Osteoblast (primary cell): ENCODE measurements around the gene LINS1. TPM values are rescaled to one million over a fixed set of nuclear protein-coding genes. Genes with fewer than 3 reads are reported as not detected.

Source experiments
- DNase-seq: peaks from one replicate; pipeline ENCODE4 v3.0.0; 2011; ENCODE audit warnings: low spot score, mixed read lengths; ENCODE audit not compliant: insufficient read length; ENCODE audit errors: missing footprints
- H2AFZ ChIP-seq: 2 replicates; pipeline ENCODE4 v1.6.0; 2011; ENCODE audit warnings: mild to moderate bottlenecking, low read length
- H3K27ac ChIP-seq: 2 replicates; pipeline ENCODE4 v1.5.1; 2011; ENCODE audit warnings: mild to moderate bottlenecking, low read depth, low read length, moderate library complexity
- H3K27me3 ChIP-seq: 2 replicates; pipeline ENCODE4 v1.6.0; 2012; ENCODE audit warnings: mild to moderate bottlenecking, control low read depth, inconsistent platforms, low read length, moderate library complexity; ENCODE audit not compliant: insufficient read depth
- H3K36me3 ChIP-seq: 2 replicates; pipeline ENCODE4 v1.5.1; 2011; ENCODE audit warnings: mild to moderate bottlenecking, low read length, control low read depth, moderate library complexity; ENCODE audit not compliant: insufficient read depth
- H3K4me1 ChIP-seq: 2 replicates; pipeline ENCODE4 v1.5.1; 2011; ENCODE audit warnings: mild to moderate bottlenecking, low read length, control low read depth, moderate library complexity; ENCODE audit not compliant: insufficient read depth
- H3K4me2 ChIP-seq: 2 replicates; pipeline ENCODE4 v1.6.0; 2011; ENCODE audit warnings: mild to moderate bottlenecking, low read length; ENCODE audit not compliant: insufficient read depth
- H3K4me3 ChIP-seq: fragments of 200-600 bp; sonication (generic); 3 replicates; pipeline ENCODE4 v1.5.1; 2012; ENCODE audit warnings: mild to moderate bottlenecking, low read length, inconsistent platforms; ENCODE audit not compliant: insufficient read depth
- H3K79me2 ChIP-seq: 2 replicates; pipeline ENCODE4 v1.6.0; 2012; ENCODE audit warnings: mild to moderate bottlenecking, low read length, control low read depth, inconsistent platforms; ENCODE audit not compliant: insufficient read depth
- H3K9me3 ChIP-seq: 2 replicates; pipeline ENCODE4 v1.5.1; 2011; ENCODE audit warnings: low read depth, low read length, control low read depth
- H4K20me1 ChIP-seq: 2 replicates; pipeline ENCODE4 v1.6.0; 2012; ENCODE audit warnings: mild to moderate bottlenecking, low read length, control low read depth; ENCODE audit not compliant: insufficient read depth
- total RNA-seq: library from RNA; depleted of rRNA; stranded (reverse); fragments of >200 nt; gene quantifications from 2 replicates; pipeline ENCODE4 v1.2.3, GENCODE V29; 2012
- TF ChIP-seq, protein P1 (sequence below): IDR thresholded peaks from 2 replicates; pipeline ENCODE4 v1.5.1; 2011; ENCODE audit warnings: mild to moderate bottlenecking, low read depth, low read length, moderate library complexity; ENCODE audit errors: extremely low read depth

Gene LINS1
- total RNA-seq, 1 donor = 14.8 TPM

DNA sequence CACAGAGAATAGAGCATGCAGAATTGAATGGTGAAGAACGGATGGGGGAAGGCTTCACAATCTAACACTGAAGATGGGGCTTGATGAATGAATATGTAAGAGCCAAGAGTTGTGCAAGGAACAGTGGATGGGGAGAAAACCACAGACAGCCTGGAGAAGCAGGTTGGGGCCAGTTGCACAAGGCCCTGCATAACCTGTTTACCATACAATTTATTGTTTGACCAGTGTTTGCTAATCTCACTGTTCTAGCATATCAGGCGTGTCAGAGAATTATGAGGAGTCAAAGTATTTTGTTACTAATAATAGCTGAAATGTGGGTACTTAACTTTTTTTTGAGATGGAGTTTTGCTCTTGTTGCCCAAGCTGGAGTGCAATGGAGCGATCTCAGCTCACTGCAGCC is 36.4 kb downstream of the LINS1 start:
- peaks cover 3% of the 10 kb centered on the region for H3K36me3 ChIP-seq
- H3K9me3 ChIP-seq = no peaks in the 10 kb centered on the region
- H3K4me1 ChIP-seq = no peaks in the 10 kb centered on the region
- no peaks in the 10 kb centered on the region for H3K27me3 ChIP-seq
- no peaks in the 10 kb centered on the region for H3K79me2 ChIP-seq
- TF ChIP-seq, protein P1, sequence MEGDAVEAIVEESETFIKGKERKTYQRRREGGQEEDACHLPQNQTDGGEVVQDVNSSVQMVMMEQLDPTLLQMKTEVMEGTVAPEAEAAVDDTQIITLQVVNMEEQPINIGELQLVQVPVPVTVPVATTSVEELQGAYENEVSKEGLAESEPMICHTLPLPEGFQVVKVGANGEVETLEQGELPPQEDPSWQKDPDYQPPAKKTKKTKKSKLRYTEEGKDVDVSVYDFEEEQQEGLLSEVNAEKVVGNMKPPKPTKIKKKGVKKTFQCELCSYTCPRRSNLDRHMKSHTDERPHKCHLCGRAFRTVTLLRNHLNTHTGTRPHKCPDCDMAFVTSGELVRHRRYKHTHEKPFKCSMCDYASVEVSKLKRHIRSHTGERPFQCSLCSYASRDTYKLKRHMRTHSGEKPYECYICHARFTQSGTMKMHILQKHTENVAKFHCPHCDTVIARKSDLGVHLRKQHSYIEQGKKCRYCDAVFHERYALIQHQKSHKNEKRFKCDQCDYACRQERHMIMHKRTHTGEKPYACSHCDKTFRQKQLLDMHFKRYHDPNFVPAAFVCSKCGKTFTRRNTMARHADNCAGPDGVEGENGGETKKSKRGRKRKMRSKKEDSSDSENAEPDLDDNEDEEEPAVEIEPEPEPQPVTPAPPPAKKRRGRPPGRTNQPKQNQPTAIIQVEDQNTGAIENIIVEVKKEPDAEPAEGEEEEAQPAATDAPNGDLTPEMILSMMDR = no peak
- no peak overlapping the region for H3K27ac ChIP-seq
- no peak for DNase-seq
- no peak overlapping the region for H3K4me3 ChIP-seq
- H4K20me1 ChIP-seq = no peaks in the 10 kb centered on the region
- H3K4me2 ChIP-seq = no peak overlapping the region
- H2AFZ ChIP-seq = no peak overlapping the region

DNA sequence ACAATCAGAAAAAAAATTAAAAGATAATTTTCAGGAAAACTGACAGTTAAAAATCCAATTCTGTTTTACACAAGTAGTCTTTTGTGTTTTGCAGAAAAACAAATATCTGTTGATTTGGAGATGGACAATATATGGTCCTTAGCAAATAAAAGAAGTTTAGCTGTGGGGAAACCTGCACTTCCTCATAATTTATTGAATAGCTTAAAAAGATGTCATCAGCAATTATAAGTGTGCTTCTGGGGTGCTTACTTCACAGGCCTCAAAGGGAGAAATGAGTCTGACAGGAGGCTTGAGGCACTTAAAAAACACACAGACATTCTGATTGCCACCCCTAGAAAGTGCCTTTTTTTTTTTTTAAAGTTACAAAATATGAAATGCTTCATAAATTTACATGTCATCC is 41.7 kb downstream of the LINS1 start:
- DNase-seq = no peak
- Histone ChIP-seq H3K27me3 (no peaks in the 10 kb centered on the region), H3K4me1 (peaks cover 3% of the 10 kb centered on the region), H3K36me3 (no peaks in the 10 kb centered on the region), H3K9me3 (no peaks in the 10 kb centered on the region), H3K4me3 (no peak overlapping the region), H4K20me1 (no peaks in the 10 kb centered on the region), H3K27ac (no peak overlapping the region), H3K4me2 (no peak overlapping the region), H2AFZ (no peak overlapping the region), H3K79me2 (no peaks in the 10 kb centered on the region)
- TF ChIP-seq, protein P1 = no peak

DNA sequence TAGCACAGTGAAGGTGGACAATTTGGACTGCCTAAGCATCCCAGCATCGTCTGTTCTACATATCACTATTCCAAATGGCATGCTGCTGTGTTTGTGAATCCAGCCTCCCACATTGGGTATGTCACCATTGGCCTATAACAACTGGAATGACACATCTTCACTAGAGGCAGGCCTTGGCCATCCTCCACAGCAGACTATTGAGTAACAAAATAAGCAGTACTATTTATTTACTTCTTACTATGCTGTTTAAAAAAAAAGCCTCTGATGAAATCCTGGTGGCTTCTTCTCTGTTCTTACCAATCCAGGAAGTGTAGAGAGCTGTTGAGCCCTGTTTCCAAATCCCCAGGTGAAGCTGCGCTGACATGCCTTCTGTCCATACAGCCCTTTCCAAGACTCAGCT is 42.7 kb downstream of the LINS1 start:
- no peaks in the 10 kb centered on the region for H3K36me3 ChIP-seq
- H3K4me2 ChIP-seq = no peak overlapping the region
- TF ChIP-seq, protein P1 = no peak
- no peaks in the 10 kb centered on the region for H4K20me1 ChIP-seq
- no peak overlapping the region for H2AFZ ChIP-seq
- peak; percentile 95 for DNase-seq
- H3K27me3 ChIP-seq = no peaks in the 10 kb centered on the region
- H3K4me3 ChIP-seq = no peak overlapping the region
- H3K4me1 ChIP-seq = peaks cover 3% of the 10 kb centered on the region
- H3K27ac ChIP-seq = no peak overlapping the region
- no peaks in the 10 kb centered on the region for H3K9me3 ChIP-seq
- no peaks in the 10 kb centered on the region for H3K79me2 ChIP-seq

DNA sequence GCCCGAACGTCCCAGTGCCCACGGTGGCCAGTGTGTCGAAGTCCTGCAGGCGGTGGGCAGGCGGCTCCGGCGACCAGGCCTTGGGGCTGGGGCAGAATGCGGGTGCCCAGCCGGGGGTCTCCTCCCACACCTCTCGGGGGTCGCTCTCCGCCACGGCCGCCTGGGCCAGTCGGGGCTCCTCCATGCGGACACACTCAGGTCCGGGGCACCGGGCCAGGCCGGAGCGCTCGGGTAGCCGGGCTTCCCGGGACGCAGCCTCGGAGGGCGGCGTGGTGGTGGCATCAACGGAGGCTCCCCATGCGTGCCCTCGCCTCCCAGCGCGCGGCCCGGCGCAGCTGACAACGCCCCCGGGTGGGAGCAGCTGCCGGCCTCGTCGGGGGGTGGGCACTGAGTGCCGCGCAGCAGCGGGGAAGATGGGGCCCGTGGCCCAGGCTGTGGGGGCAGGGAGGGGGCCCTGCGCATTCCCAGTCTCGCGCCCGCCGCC is 43.2 kb downstream of the LINS1 start:
- no peak overlapping the region for H3K4me2 ChIP-seq

More for the DNA sequence above, 43.2 kb downstream of the LINS1 start:
- no peaks in the 10 kb centered on the region for H3K27me3 ChIP-seq
- TF ChIP-seq, protein P1 = no peak
- H3K9me3 ChIP-seq = no peaks in the 10 kb centered on the region
- H3K36me3 ChIP-seq = no peaks in the 10 kb centered on the region
- no peak overlapping the region for H2AFZ ChIP-seq
- no peak for DNase-seq
- no peak overlapping the region for H3K27ac ChIP-seq
- H4K20me1 ChIP-seq = no peaks in the 10 kb centered on the region
- H3K79me2 ChIP-seq = no peaks in the 10 kb centered on the region
- H3K4me1 ChIP-seq = peaks cover 3% of the 10 kb centered on the region
- H3K4me3 ChIP-seq = no peak overlapping the region
